Caco-2 (cell line): ENCODE results near the gene KRT13. TPM values are rescaled to one million over a fixed set of nuclear protein-coding genes. Genes with fewer than 3 reads are reported as not detected.

ENCODE experiments used
- BruUV-seq: library from RNA; stranded (reverse); fragments of 400-500 nt; replicated peaks from 2 replicates; lab custom pipeline; 2021; lab: Mats Ljungman, UMichigan
- CTCF ChIA-PET: fragments of 300-600 bp; sonication (Branson Sonifier 250); formaldehyde crosslinking; loops from one replicate; lab custom pipeline; 2022; ENCODE audit warnings: antibody characterized with exemption; lab: Charles Lee
- POLR2A ChIA-PET: fragments of 300-600 bp; sonication (Branson Sonifier 250); formaldehyde crosslinking; loops from one replicate; lab custom pipeline; 2022; ENCODE audit warnings: antibody characterized with exemption; lab: Charles Lee
- DNase-seq, 2 experiments: peaks; one replicate each; pipeline versions ENCODE4 v3.0.0 to v3.0.0-alpha.2; 2020 to 2022
- H3K27me3 ChIP-seq: replicated peaks from 2 replicates; pipeline ENCODE4 v1.6.0; 2011; ENCODE audit warnings: low read length; ENCODE audit not compliant: control insufficient read depth, insufficient read depth
- H3K36me3 ChIP-seq: 2 replicates; pipeline ENCODE4 v1.5.1; 2011; ENCODE audit warnings: low read length; ENCODE audit not compliant: control insufficient read depth, insufficient read depth
- H3K4me1 ChIP-seq: fragments of 250-450 bp; sonication (Bioruptor Pico); 2 replicates; pipeline ENCODE4 v1.5.1; 2020; ENCODE audit warnings: mild to moderate bottlenecking
- H3K4me3 ChIP-seq: 2 replicates; pipeline ENCODE4 v1.5.1; 2011; ENCODE audit warnings: low read depth, mild to moderate bottlenecking, control low read depth, low read length
- H3K9me3 ChIP-seq: fragments of 250-450 bp; sonication (Bioruptor Pico); 2 replicates; pipeline ENCODE4 v1.5.1; 2020; ENCODE audit warnings: mild to moderate bottlenecking, moderate library complexity
- H3K27ac Mint-ChIP-seq: one replicate; pipeline ENCODE4 v1.8.0; 2022; ENCODE audit warnings: mixed read lengths; ENCODE audit not compliant: unreplicated experiment
- H3K27me3 Mint-ChIP-seq: one replicate; pipeline ENCODE4 v1.8.0; 2022; ENCODE audit warnings: mixed read lengths; ENCODE audit not compliant: insufficient read depth, unreplicated experiment
- H3K36me3 Mint-ChIP-seq: one replicate; pipeline ENCODE4 v1.8.0; 2022; ENCODE audit warnings: mild to moderate bottlenecking, mixed read lengths; ENCODE audit not compliant: insufficient read depth, unreplicated experiment
- H3K4me1 Mint-ChIP-seq: one replicate; pipeline ENCODE4 v1.8.0; 2022; ENCODE audit warnings: low read depth, mixed read lengths; ENCODE audit not compliant: unreplicated experiment
- H3K4me3 Mint-ChIP-seq: one replicate; pipeline ENCODE4 v1.8.0; 2022; ENCODE audit warnings: mild to moderate bottlenecking, moderate library complexity, mixed read lengths; ENCODE audit not compliant: unreplicated experiment
- H3K9me3 Mint-ChIP-seq: one replicate; pipeline ENCODE4 v1.8.0; 2022; ENCODE audit warnings: mixed read lengths; ENCODE audit not compliant: unreplicated experiment
- CTCF ChIP-seq, 2 experiments: fragments of 200-600 bp in 1 of 2; IDR thresholded peaks; 1 replicate in 1 of 2; 2 replicates in 1 of 2; pipeline versions ENCODE4 v1.5.1 to v1.8.0; 2011 to 2022; ENCODE audit warnings: antibody characterized with exemption in 1 of 2, control low read depth in 1 of 2, inconsistent platforms in 1 of 2, low read depth in 1 of 2, low read length in 1 of 2, mild to moderate bottlenecking in 1 of 2, moderate library complexity in 1 of 2; ENCODE audit not compliant: insufficient read depth in 1 of 2, severe bottlenecking in 1 of 2, unreplicated experiment in 1 of 2
- intact Hi-C: fragments of 100-400 bp; cut with micrococcal nuclease; formaldehyde crosslinking; loops from one replicate; pipeline ENCODE4 v1.10.0; 2022; ENCODE audit not compliant: unreplicated experiment
- total RNA-seq: library from RNA; stranded (reverse); gene quantifications from 2 replicates; pipeline ENCODE4 v1.2.3, GENCODE V29; 2022

Gene KRT13
- total RNA-seq, 1 experiment from 2014 or later: not detected

GRCh38 chr17:41548844-41549595 lies 43.6 kb upstream of the KRT13 start:
- CTCF ChIA-PET: interaction anchor here (0.5 to 4.6 kb wide), 53 partner anchors 9 to 1996 kb away, joined by 3 to 66 read pairs (median 4); partner anchors contain the start of genes EIF1, KRT15 and KRT19
- Histone ChIP-seq H3K27me3 (no peaks in the 10 kb centered on the region), H3K4me1 (peaks cover 46% of the 10 kb centered on the region), H3K9me3 (no peaks in the 10 kb centered on the region), H3K4me3 (no peak overlapping the region), H3K36me3 (no peaks in the 10 kb centered on the region)
- DNase-seq: peak; percentile 85 to 87
- peak overlapping the region; percentile 77 for H3K27ac Mint-ChIP-seq
- H3K27me3 Mint-ChIP-seq: no peaks in the 10 kb centered on the region
- H3K4me3 Mint-ChIP-seq: peak overlapping the region; percentile 5
- peak; percentile 90 to 94 for TF ChIP-seq CTCF (IDR thresholded peaks at IDR 0.05; ENCODE audit: insufficient read depth in 1 of 2, low read depth in 1 of 2, low read length in 1 of 2, severe bottlenecking in 1 of 2, unreplicated experiment in 1 of 2)
- POLR2A ChIA-PET: interaction anchor here (0.5 to 2.0 kb wide), 9 partner anchors 13 to 867 kb away, joined by 3 to 24 read pairs (median 5); partner anchors contain the start of genes EIF1 and KRT19
- H3K36me3 Mint-ChIP-seq: peaks cover 9% of the 10 kb centered on the region
- H3K9me3 Mint-ChIP-seq: peaks cover 19% of the 10 kb centered on the region
- H3K4me1 Mint-ChIP-seq: peaks cover 49% of the 10 kb centered on the region
- no TSS peak for BruUV-seq
- intact Hi-C loops: loop anchor here (1.0 kb wide), 3 partner anchors 19 to 113 kb away; no protein-coding TSS in a partner anchor

GRCh38 chr17:41547921-41548843 lies 42.8 kb upstream of the KRT13 start:
- no peaks in the 10 kb centered on the region for H3K27me3 Mint-ChIP-seq
- no peak for DNase-seq
- Histone ChIP-seq H3K9me3 (no peaks in the 10 kb centered on the region), H3K4me3 (no peak overlapping the region), H3K36me3 (no peaks in the 10 kb centered on the region), H3K4me1 (peaks cover 46% of the 10 kb centered on the region), H3K27me3 (no peaks in the 10 kb centered on the region)
- no peak for TF ChIP-seq CTCF (IDR thresholded peaks at IDR 0.05; ENCODE audit: insufficient read depth in 1 of 2, low read depth in 1 of 2, low read length in 1 of 2, severe bottlenecking in 1 of 2, unreplicated experiment in 1 of 2)
- H3K9me3 Mint-ChIP-seq: peaks cover 19% of the 10 kb centered on the region
- peaks cover 41% of the 10 kb centered on the region for H3K4me1 Mint-ChIP-seq
- H3K4me3 Mint-ChIP-seq: no peak overlapping the region
- ChIA-PET CTCF (interaction anchor here (0.7 to 4.6 kb wide), 33 partner anchors 8 to 745 kb away, joined by 3 to 66 read pairs (median 4); partner anchors contain the start of gene KRT19), POLR2A (interaction anchor here (1.9 to 2.0 kb wide), 2 partner anchors 19 to 20 kb away, joined by 9 to 24 read pairs; partner anchors contain the start of gene KRT19)
- H3K36me3 Mint-ChIP-seq: peaks cover 9% of the 10 kb centered on the region
- peak overlapping the region; percentile 77 for H3K27ac Mint-ChIP-seq
- BruUV-seq: no TSS peak
- intact Hi-C loops: no loop called here
